Measurements from ENCODE around the gene ATP6V1G1. TPM values are rescaled to one million over a fixed set of nuclear protein-coding genes. Genes with fewer than 3 reads are reported as not detected.
"Not testable (repeated sequence)": the region's sequence is repeated elsewhere in the genome, so short reads cannot be mapped to it uniquely, and the experiment has no call there.

ATP6V1G1 gene
- 61.1 and 71.3 TPM in 2 replicates for total RNA-seq (2014; rRNA removed; shearing (Covaris generic))

GRCh38 chr9:114587345-114588202, at the start of gene ATP6V1G1:
TSS of gene ATP6V1G1 (plus strand) at chr9:114587769. CDS start at chr9:114587839, 70 bp downstream.
- peak; percentile 98 for DNase-seq (ENCODE audit: low spot score)

- DNase-seq (ENCODE audit: low spot score), result peak; percentile 50
Measured at GRCh38 chr9:114538241-114538640, 49.3 kb upstream of the ATP6V1G1 start.

GRCh38 chr9:114539701-114540380, 47.7 kb upstream of the ATP6V1G1 start:
- DNase-seq (ENCODE audit: low spot score), result no peak

GRCh38 chr9:114545055-114545454, 42.5 kb upstream of the ATP6V1G1 start:
- no peak for DNase-seq (ENCODE audit: low spot score)

- no peak for DNase-seq (ENCODE audit: low spot score)
Measured at GRCh38 chr9:114546851-114547250, 40.7 kb upstream of the ATP6V1G1 start.

GRCh38 chr9:114549697-114550330, 37.8 kb upstream of the ATP6V1G1 start:
- no peak for DNase-seq (ENCODE audit: low spot score)

GRCh38 chr9:114551750-114552685, 35.6 kb upstream of the ATP6V1G1 start:
- DNase-seq (ENCODE audit: low spot score), result peak; percentile 44

GRCh38 chr9:114552706-114553105, 34.9 kb upstream of the ATP6V1G1 start:
- no peak for DNase-seq (ENCODE audit: low spot score)

- no peak for DNase-seq (ENCODE audit: low spot score)
Measured at GRCh38 chr9:114553202-114553601, 34.4 kb upstream of the ATP6V1G1 start.

GRCh38 chr9:114555696-114556095, 31.9 kb upstream of the ATP6V1G1 start:
- DNase-seq (ENCODE audit: low spot score), result no peak

GRCh38 chr9:114558027-114558675, 29.4 kb upstream of the ATP6V1G1 start:
- DNase-seq (ENCODE audit: low spot score), result no peak

GRCh38 chr9:114559830-114560513, 27.6 kb upstream of the ATP6V1G1 start:
- DNase-seq (ENCODE audit: low spot score), result peak; percentile 5

GRCh38 chr9:114560956-114561355, 26.6 kb upstream of the ATP6V1G1 start:
- no peak for DNase-seq (ENCODE audit: low spot score)

- DNase-seq (ENCODE audit: low spot score), result no peak
Measured at GRCh38 chr9:114561771-114562170, 25.8 kb upstream of the ATP6V1G1 start.

GRCh38 chr9:114565204-114565603, 22.4 kb upstream of the ATP6V1G1 start:
- DNase-seq (ENCODE audit: low spot score), result no peak

GRCh38 chr9:114570742-114571141, 16.8 kb upstream of the ATP6V1G1 start:
- DNase-seq (ENCODE audit: low spot score), result no peak

GRCh38 chr9:114571391-114571790, 16.2 kb upstream of the ATP6V1G1 start:
- no peak for DNase-seq (ENCODE audit: low spot score)

GRCh38 chr9:114572199-114572598, 15.4 kb upstream of the ATP6V1G1 start:
- no peak for DNase-seq (ENCODE audit: low spot score)

GRCh38 chr9:114574438-114574837, 13.1 kb upstream of the ATP6V1G1 start:
- DNase-seq (ENCODE audit: low spot score), result no peak

- not testable (repeated sequence) for DNase-seq (ENCODE audit: low spot score)
Measured at GRCh38 chr9:114576779-114577178, 10.8 kb upstream of the ATP6V1G1 start.
